ENCODE measurements around the gene RIMBP2.

DNA sequence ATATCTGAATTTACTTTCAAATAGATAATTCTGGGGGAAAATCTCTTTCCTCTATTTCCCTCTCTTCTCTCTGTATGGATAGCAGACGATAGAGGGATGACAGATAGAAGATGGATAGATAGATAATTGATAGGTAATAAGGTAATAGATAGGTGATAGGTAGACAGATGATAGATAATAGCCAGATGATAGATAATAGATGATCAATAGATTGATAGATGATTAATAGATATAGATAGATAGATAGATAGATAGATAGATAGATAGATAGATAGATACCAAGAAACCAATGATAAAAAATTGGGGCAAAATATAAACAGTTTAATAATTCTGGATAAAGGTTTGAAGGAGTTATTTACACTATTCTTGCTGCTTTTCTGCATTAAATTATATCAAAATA is 26.6 kb upstream of the RIMBP2 start:
- TF ChIP-seq, protein P1, sequence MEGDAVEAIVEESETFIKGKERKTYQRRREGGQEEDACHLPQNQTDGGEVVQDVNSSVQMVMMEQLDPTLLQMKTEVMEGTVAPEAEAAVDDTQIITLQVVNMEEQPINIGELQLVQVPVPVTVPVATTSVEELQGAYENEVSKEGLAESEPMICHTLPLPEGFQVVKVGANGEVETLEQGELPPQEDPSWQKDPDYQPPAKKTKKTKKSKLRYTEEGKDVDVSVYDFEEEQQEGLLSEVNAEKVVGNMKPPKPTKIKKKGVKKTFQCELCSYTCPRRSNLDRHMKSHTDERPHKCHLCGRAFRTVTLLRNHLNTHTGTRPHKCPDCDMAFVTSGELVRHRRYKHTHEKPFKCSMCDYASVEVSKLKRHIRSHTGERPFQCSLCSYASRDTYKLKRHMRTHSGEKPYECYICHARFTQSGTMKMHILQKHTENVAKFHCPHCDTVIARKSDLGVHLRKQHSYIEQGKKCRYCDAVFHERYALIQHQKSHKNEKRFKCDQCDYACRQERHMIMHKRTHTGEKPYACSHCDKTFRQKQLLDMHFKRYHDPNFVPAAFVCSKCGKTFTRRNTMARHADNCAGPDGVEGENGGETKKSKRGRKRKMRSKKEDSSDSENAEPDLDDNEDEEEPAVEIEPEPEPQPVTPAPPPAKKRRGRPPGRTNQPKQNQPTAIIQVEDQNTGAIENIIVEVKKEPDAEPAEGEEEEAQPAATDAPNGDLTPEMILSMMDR (conservative IDR thresholded peaks at IDR 0.05; ENCODE audit: low read depth, low read length): no peak
- no peak for TF ChIP-seq EZH2 (IDR thresholded peaks at IDR 0.05; ENCODE audit: borderline replicate concordance, low read depth, low read length, poor library complexity, severe bottlenecking)
